Activated CD4-positive, alpha-beta T cell treated with anti-CD3 and anti-CD28 coated beads, Interleukin-2, amount 50 U/mL, for 48 hours (primary cell): ENCODE data around the gene PLCL1.
"Not testable (repeated sequence)": the region's sequence is repeated elsewhere in the genome, so short reads cannot be mapped to it uniquely, and the experiment has no call there.

ENCODE experiments used
- DNase-seq, 2 experiments: peaks; one replicate each; pipeline ENCODE4 v3.0.0-alpha.2; 2020

PLCL1 gene

GRCh38 chr2:197810491-197810890, 6.1 kb downstream of the PLCL1 start:
- DNase-seq, result no peak

GRCh38 chr2:197813093-197813787, 8.8 kb downstream of the PLCL1 start:
- no peak for DNase-seq

DNA sequence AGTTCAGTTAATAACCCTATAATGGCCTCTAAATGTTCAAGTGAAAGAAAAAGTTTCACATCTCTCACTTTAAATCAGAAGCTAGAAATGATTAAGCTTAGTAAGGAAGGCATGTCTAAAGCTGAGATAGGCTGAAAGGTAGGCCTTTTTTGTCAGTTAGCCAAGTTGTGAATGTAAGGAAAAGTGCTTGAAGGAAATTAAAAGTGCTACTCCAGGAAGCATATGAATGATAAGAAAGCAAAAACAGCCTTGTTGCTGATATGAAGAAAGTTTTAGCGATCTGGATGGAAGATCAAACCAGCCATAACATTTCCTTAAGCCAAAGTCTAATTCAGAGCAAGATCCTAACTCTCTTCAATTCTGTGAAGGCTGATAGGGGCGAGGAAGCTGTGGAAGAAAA, 10.1 kb downstream of the PLCL1 start:
- DNase-seq, result no peak

DNA sequence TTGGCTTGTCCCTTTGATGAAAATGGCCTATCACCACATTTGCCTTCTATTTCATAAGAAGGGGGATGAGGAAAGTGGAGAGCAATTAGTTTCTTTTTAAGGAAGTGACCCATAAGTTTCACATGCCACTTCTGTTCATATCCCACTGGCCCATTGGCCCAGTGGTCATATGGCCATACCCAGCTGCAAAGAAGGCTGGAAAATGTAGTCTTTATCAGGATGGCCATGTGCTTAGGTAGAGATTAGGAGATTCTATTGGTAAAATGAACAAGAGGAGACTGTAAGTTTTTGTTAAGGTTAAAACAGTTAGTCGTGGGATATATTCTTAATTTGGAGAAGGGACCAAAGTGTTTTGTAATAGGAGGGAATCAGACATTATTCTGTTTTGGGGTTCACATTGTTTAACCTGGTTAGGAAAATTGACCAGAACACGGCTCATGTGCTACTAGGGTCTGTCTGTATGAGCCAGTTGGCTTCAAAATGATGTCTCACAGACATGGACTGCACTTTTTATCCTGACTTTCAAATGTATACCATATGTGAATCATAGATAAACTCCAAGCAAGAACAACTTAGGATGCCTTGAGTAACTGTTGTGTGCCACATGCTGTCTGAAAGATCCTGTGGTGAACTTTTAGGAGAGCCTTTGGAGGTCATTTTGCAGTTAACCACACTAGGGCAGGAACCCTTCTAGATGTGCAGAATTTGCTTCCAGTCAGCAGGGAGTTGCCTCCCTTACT, 17.3 kb downstream of the PLCL1 start:
- no peak for DNase-seq

DNA sequence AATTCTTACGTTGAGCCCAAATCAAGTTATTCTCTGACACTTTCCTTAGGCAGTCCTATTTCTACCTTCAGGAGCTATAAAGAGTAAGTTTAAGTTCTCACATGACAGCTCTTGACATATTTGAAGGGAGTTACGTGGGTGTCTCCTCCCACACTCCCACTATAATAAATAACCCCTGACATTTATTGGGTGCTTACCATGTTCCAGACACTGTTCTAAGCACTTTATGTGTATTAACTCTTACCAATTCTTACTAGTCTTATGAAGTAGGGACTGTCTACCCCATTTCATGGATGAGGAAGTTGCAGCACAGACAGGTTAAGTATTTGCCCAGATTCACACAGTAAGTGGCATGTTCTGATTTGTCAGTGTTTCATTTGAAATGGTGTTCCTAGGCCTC, 17.9 kb downstream of the PLCL1 start:
- no peak for DNase-seq

DNA sequence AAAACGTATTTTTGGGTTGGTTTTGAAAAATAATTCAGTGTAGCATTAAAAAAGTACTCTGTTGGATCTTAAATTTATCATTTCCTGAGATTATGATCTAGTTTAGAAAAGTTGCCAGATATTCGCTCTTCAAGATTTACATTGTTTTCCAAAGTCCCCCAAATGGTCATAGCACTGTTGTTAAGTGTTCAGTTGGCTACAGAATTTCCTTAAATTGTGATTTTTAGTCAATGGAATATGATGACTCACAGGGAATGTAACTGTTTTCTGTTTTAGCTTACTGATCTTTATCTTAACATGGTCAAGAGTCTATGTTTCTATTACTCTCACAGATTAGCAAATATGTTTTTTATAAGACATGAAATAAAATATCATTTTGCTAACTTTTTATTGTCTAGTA, 23.2 kb downstream of the PLCL1 start:
- no peak for DNase-seq

DNA sequence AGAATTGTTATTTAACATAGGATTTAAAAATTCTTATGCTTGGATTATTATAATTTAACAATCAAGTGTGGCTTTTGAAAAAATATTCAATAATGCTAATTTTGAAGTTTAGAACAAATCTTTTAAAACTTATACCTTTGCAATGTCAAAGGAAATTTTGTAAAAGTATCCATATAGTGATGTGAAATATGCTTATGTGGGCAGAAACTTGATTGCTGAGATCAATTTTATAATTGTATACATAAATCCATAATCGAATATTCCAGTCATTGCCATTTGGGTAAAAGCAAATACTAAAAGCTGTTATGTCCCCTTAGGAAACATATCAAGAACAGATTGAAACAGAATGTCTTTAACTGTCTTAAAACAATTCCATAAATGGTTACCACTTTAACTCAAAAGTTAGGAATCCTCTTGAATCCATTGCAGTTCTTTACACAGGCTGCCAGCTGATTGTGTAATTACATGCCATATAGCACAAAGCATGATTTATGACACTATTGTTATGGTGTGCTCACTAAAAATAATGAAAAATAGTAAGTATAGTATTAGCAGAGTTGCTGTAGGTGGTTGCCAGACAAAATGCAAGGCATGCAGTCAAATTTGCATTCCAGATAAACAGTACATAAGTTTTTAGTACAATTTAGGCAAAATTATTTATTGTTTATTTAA, 24.2 kb downstream of the PLCL1 start:
- DNase-seq, result no peak

GRCh38 chr2:197834771-197835170, 30.4 kb downstream of the PLCL1 start:
- DNase-seq, result not testable (repeated sequence)

DNA sequence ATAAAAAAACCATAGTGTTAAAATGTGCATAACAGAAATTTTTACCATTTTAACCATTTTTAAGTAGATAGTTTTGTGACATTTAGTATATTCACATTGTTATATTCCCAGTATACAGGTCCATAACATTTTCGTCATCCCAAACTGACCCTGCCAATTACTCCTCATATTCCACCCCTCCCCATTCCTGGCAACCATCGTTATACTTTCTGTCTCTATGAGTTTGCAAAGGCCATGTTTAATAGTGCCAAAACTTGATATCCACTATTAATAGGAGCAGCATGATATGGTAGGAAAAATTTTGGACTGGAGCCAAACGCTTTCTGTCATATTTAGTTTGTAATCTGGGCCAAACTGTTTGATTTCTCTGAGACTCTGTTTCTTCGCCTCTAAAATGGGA, 30.9 kb downstream of the PLCL1 start:
- DNase-seq, result no peak

DNA sequence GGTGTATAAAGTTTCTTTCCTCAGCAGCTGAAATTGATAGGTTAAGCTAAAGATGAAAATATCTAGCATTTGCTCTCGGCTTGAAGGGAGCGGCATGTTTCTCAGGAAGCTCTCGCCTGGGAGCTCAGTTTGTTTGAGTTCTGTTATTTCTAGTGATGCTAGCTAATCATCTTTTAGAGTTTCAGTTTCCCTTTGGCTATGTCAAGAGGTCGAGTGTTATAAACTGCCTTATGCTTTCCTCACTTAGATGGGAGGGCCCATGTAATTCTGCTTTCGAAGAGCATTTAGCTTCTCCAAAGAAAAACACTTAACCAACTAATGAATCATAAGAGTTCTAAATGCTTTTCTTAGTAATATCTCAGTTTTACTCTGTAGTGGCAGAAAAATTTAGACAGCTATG, 33.6 kb downstream of the PLCL1 start:
- peak in 1 of 2 experiments; percentile 38 for DNase-seq

DNA sequence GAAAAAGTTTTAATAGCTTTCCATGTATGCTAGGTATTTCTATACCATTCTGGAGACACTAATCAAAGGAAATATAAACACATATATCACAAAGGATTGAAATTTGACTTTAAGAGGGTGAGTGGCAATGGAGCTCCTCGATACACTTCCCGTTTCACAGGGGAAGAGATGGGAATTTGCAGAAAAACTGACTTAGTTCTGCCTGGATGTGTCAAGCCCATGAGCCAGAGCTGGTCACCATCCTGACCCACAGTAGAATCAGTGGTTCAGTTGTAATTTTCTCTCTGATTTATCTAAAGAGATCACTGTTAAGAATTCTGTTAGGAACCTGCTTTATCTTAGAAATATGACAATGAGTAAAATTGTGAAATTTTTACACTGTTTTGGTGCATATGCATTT, 34.2 kb downstream of the PLCL1 start:
- no peak for DNase-seq

- DNase-seq, result no peak
Observed at GRCh38 chr2:197839327-197839726, 34.9 kb downstream of the PLCL1 start.

DNA sequence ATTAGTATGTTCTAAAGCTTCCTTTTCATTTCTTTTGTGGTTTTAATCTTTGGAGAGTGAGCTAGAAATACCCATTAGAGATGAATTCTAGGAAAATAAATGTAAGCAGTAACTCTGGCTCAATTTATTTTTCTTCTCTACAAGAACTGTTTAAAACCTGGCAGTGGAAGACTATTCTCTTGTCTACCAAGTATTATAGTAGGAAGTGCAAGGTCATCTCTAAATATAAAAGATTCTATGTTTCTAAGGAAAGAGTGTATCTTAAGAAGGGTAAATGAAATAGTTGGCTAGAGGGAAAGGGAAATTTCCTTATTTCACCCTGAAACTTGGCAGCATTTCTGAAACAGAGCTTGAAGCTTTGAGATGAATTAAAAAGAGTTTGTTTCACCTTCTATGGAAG, 35.5 kb downstream of the PLCL1 start:
- DNase-seq, result no peak

- no peak for DNase-seq
Observed at GRCh38 chr2:197846128-197846527, 41.7 kb downstream of the PLCL1 start.

- no peak for DNase-seq
Observed at GRCh38 chr2:197846777-197847176, 42.4 kb downstream of the PLCL1 start.

- no peak for DNase-seq
Observed at GRCh38 chr2:197847651-197848401, 43.4 kb downstream of the PLCL1 start.

- no peak for DNase-seq
Observed at GRCh38 chr2:197848602-197849001, 44.2 kb downstream of the PLCL1 start.

DNA sequence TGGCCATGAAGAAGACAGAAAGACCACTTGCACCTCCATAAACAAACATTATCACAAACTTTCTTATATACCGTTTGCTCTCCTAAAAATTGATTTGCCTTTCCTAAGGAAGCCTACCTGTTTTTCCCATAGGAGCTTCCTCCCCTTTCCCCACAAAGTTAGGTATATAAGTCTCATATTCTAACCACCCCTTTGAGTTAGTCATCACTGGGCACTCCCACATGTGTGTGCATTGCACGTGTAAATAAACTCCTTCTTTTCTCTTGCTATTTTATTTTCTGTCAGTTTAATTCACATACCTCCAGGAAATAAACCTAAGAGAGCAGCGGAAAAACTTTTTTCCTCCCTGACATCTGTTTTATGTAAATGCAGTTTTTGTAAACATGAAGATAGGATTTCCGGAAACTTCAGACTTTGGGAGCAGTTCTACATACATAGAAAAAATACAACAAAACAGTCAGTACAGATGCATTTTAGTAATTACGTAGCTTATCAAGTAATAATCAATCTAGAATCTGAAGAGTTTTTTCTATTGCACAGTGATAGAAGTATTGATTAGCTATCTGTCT, 46.6 kb downstream of the PLCL1 start:
- DNase-seq, result no peak

DNA sequence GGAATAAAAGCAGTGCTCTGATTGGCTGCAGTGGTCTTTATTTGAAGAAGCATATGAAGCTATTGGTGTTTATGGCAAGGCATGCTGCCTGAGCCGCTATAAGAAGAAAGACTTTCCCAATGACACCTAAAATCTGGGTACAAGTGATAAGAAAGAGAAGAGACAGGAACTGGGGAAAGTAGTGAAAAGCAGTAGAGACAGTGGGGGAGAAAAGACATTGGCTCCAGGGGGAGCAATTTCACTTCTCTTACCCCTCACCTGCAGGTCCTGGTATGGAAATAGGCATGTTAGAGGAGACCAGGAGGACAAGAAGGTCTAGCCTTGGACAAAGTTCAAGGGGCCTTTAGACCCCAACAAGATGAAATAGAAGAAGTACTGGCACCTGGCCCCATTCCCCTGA, 47.1 kb downstream of the PLCL1 start:
- no peak for DNase-seq

DNA sequence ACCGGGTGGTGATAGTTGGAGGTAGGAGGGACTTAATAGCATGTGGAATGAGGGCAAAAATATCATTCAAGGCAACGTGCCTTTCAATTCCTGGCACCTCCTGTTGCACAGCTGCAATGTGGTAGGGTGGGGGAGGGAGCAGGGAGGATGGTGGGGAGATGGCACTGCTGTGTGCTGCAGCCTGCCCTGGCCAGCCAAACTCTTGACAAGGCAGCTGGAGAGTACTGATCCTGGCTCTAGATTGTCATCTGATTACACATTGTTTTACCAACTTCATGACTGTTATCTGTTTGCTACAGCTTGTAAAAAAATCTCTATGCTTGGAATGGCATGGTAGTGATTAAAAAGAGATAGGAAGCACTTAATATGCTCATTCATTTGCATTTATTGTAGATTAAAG, 47.7 kb downstream of the PLCL1 start:
- DNase-seq, result no peak

DNA sequence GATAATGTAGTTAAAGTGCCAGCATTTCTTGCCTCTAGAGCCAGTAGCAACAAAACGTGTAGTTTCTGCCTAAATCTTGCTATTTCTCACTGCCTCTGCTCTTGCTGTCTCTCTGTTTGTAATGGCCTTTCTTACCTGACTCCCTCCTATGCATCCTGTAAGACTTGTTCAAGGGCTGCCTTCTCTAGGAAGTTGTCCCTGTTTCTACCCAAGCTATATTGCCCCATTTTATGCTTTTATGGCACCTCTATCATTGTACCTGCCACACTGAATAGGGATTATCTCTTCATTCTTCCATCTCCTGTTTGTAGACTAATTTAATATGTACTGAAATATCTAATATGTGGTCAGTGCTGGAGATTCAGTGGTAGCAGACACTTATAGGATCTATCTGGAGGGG, 49.2 kb downstream of the PLCL1 start:
- DNase-seq, result no peak

GRCh38 chr2:197857476-197858107, 53.2 kb downstream of the PLCL1 start:
- DNase-seq, result no peak
